HEK293T (cell line): ENCODE results near the gene ITGB3BP.

Experiments
- FOXA1 ChIP-seq: fragments of 450-650 bp; IDR thresholded peaks from 2 replicates; pipeline ENCODE4 v1.6.1; 2016; ENCODE audit warnings: mild to moderate bottlenecking
- FOXM1 ChIP-seq: fragments of 450-650 bp; IDR thresholded peaks from 2 replicates; pipeline ENCODE4 v1.6.1; 2017; ENCODE audit warnings: mild to moderate bottlenecking, borderline replicate concordance
- SP1 ChIP-seq: fragments of 450-650 bp; IDR thresholded peaks from 2 replicates; pipeline ENCODE4 v1.6.1; 2017
- SUZ12 ChIP-seq: fragments of 450-650 bp; IDR thresholded peaks from 2 replicates; pipeline ENCODE4 v1.6.1; 2016; ENCODE audit warnings: mild to moderate bottlenecking

GRCh38 chr1:63487336-63488065, 35.5 kb downstream of the ITGB3BP start:
- TF ChIP-seq SP1 (no peak), FOXM1 (no peak), SUZ12 (no peak), FOXA1 (no peak)
